ENCODE results near the gene PLAAT4.

Gene PLAAT4, protein sequence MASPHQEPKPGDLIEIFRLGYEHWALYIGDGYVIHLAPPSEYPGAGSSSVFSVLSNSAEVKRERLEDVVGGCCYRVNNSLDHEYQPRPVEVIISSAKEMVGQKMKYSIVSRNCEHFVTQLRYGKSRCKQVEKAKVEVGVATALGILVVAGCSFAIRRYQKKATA

GRCh38 chr11:63536669-63537292, at the start of gene PLAAT4:
Gene PLAAT4, plus strand, starts transcription at chr11:63536808. Its CDS starts 61 bp downstream, at chr11:63536869.
- DNase-seq: no peak

GRCh38 chr11:63488789-63489188, 47.8 kb upstream of the PLAAT4 start:
- DNase-seq: no peak

DNA sequence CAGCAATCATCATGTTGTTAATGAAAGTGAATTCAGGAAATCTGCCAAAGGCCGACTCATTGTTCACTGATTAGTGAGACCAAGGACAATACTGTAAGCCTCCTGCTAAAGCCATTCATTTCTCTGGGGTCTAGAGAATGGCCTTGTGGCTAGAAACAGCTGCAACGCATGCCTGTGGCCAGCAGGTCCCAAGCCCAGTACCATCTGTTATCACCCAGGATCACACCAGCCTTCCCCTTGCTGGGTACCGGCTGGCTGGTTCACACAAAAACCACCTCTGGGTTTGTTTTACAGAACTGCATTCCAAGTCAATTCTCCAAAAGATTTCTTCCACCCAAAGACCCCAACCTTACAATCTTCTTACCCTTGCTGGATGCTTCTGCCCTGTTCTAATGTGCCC, 46.7 kb upstream of the PLAAT4 start:
- no peak for DNase-seq

DNA sequence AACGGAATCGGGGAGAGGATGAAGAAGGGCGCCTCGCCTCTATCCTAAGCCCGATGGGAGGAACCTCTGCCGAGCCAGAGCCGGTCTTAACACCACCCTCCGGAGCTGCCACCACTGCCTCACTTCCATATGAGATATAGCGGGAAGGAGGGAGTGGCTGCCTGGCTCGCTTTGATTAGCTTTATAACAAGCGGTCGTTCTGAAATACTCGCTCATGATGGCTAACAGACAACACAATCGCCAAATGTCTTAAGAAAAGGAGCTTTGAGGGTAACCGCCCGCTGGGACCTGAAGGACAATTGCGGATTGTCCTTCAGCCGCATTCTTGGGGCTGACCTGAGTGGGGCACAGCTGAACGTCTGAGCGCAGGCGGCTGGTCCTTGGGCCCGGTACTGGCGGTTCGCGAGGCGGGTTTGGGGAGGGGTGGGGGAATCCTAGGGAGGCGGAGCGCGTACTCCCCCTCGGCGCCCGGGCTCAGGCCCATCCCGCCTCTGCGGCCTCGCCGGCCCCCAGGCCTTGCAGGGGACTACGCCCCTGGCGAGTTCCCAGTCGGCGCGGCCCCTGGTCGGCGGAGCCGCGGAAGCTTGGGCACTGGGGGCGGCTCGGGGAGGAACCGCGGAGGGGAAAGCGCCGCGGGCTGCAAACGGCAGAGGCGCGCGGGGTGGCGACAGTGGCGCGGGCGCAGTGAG, 45.9 kb upstream of the PLAAT4 start, which contains the start of gene PLAAT5:
Gene PLAAT5 (minus strand): TSS at position 617 of the 689 bp plus-strand sequence. CDS start 133 bp downstream, at position 484.
- DNase-seq: no peak

- DNase-seq: no peak
These were observed 45.4 kb upstream of the PLAAT4 start for GRCh38 chr11:63491240-63491587.

GRCh38 chr11:63491636-63492372, 44.8 kb upstream of the PLAAT4 start:
- no peak for DNase-seq

DNA sequence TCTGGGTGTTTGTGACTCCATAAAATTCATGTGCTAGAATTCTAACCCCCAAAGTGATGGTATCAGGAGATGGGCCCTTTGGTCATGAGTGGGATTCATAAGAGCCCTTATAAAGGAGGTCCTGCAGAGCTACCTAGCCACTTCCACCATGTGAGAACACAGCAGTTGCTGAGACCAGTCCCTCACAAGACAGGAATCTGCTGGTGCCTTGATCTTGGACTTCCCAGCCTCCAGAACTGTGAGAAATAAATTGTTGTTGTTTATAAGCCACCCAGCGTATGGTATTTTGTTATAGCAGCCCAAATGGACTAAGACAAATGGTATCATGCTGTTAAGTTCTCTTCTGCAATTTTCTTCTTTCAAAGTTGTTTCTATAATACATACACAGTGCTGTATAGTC, 44.2 kb upstream of the PLAAT4 start:
- no peak for DNase-seq

GRCh38 chr11:63493127-63493526, 43.5 kb upstream of the PLAAT4 start:
- DNase-seq: no peak

DNA sequence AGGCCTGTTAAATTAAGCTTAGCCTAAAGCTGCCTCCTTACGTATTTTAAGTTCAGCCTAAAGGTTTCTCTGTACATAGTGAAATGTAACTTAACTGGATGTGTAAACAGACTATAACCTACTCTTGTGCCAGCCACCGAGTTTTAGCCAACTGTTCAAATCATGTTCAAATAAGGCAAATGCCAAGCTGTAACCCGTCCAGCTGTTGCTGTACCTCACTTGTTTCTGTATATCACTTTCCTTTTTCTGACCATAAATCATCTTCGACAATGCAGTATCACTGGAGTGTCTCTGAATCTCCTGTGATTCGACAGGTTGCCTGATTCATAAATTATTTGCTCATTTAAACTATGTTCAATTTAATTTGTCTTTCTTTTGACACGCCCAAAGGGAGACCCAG, 41.6 kb upstream of the PLAAT4 start:
- no peak for DNase-seq

GRCh38 chr11:63499874-63500273, 36.7 kb upstream of the PLAAT4 start:
- no peak for DNase-seq

DNA sequence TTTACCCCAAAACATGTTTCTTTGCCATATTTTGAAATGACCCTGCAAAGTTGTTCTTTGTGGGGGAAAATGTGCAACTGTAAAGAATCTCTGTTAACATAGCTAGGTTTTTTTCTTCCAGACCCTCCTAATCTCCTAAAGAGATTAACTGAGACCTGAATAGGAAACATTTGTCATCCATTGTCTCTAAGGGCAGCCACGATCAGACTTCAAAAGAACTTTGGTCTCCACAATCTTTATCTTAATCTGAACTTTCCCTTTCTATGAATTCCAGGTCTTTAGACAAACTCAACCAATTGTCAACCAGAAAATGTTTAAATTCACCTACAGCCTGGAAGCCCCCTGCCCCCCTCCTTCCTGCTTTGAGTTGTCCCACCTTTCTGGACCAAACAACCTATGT, 35.4 kb upstream of the PLAAT4 start:
- no peak for DNase-seq

DNA sequence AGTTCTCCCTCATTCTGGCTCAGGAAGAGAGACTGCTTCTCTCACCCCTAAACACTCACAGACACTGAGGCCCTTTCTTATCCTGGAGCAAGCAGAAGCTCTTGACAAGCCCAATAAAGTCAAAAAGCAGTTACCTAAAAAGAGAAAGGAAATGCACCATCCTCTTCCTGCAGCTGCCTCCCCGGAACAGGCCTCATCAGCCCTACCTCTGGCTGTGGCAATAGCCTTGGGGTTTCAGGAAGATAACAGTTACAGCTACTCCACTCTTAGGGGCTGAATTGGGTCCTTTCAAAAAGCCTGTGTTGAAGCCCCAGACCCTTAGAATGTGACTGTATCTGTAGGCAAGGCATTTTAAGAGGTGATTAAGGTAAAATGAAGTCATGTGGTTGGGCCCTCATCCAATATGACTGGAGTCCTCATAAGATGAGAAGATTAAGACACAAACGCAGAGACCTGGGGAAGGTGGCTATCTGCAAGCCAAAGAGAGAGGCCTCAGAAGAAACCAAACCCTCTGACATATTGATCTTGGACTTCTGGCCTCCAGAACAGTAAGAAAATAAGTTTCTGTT, 34.3 kb upstream of the PLAAT4 start:
- DNase-seq: no peak

- DNase-seq: no peak
These were observed 33.1 kb upstream of the PLAAT4 start for GRCh38 chr11:63503492-63503891.

DNA sequence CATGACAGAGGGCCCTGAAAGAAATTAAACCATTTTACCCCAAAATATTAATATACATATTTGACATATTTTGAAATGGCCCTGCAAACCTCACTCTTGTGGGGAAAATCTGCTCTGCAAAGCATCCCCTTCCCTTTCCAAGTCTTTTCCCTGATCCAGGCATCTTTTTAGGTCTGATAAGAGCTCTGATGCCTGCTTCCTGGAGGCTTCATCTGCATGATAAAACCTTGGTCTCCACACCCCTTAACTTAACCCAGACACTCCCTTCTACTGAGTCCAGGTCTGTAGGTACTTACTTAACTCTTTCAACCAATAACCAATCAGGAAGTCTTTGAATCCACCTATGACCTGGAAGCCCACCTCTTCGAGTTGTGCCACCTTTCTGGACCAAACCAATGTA, 32.6 kb upstream of the PLAAT4 start:
- no peak for DNase-seq

GRCh38 chr11:63504933-63505586, 31.5 kb upstream of the PLAAT4 start:
- DNase-seq: no peak

DNA sequence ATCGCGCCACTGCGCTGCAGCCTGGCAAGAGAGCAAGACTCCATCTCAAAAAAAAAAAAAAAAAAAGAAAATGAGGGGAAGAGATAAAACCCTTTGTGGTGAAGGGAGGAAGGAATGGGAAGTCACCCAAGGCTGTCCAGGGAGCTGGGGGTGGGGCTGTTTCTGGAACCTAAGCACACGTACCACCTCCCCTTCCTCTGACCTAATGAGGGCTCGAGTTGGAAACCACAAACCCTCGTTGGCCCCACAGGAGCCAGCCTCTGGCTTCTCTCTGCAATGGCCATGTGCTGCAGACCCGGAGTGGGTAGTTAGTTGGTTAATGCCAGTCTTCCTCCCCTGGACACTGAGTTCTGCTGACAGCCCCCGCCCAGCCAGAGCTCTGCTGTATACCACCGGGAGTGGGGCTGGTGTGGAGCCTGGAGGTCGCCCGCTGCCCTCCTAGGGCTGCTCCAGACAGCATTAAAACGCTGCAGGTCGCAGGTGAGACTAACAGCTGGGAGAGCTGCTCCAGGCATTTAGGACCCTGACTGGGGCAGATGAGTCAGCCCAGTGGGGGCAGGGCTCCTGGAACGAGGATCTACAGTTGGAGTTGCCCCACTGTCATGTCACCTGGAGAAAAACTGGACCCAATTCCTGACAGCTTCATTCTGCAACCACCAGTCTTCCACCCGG, 30.6 kb upstream of the PLAAT4 start, which contains the start of gene LGALS12:
Gene LGALS12 (plus strand): TSS at position 228 of the 672 bp plus-strand sequence. CDS start 375 bp downstream, at position 603.
- DNase-seq: no peak

- no peak for DNase-seq
These were observed 29.7 kb upstream of the PLAAT4 start for GRCh38 chr11:63506876-63507275.

- no peak for DNase-seq
These were observed 29.1 kb upstream of the PLAAT4 start for GRCh38 chr11:63507511-63507910.

DNA sequence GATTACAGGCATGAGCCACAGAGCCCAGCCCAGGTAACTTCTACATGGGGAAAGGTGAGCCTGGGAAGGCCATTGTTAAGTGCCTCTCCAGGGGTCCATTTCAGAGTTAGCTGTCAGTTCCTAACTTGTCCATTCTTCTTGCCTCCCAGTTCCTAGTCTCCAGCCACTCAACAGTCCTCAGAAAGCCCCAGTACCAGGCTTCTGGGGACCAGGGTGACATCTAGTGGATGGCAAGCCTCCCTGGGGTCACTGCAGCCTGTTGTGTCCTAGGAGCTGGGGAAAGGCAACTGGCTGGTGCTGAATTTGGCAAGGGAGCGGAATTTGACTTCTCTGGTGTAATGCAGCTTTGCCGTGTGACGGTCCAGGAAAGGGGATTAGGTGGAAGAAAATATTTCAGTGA, 28.6 kb upstream of the PLAAT4 start:
- no peak for DNase-seq

DNA sequence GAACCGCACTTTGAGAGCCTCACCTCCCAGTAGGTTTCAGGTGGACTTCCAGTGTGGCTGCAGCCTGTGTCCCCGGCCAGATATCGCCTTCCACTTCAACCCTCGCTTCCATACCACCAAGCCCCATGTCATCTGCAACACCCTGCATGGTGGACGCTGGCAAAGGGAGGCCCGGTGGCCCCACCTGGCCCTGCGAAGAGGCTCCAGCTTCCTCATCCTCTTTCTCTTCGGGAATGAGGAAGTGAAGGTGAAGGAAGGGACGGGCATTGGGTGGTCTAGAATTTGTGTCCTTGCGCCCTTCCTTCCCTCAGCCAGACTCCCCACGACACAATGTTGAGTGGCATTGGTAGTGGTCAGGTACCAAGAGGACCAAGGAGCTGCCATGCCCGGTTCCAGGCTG, 27.9 kb upstream of the PLAAT4 start:
- DNase-seq: no peak

DNA sequence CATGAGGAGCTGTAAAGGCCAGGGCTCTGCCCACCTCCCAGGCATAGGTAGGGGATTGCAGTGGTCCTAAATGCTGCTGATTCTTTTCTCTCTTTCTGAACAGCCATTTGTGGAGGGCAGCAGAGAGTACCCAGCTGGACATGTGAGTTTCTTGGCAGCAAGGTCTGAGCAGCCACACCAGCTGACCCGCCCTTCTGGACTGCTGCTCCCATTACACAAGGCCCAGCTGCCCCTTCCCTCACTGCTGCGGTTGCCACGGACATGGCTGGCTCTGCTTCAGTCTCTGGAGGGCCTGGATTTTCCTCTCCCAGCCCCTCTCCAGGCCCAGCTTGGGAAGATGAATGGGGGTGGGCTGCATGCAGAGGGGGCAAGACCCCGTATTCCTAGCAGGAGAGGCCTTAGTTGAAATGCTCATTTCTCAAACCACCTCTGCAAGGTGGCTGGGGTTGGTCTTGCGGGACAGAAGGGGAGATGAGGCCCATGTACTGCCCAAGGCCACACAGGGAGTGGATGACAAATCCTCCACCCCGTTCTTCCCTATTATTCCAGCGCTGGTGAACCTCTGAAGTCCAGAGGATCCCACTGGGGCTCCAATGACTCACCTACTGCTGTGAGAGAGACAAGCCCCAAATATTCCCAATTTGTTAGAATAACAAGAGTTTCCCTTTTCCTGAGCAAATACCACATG, 26.1 kb upstream of the PLAAT4 start:
- DNase-seq: no peak
